Activated CD4-positive, alpha-beta memory T cell treated with anti-CD3 and anti-CD28 coated beads, Interleukin-2, amount 10 ng/mL, durations not matched to agents 7 days and 5 days (primary cell): ENCODE results near the gene NR4A3. TPM values are rescaled to one million over a fixed set of nuclear protein-coding genes. Genes with fewer than 3 reads are reported as not detected.

Experiments
- CTCF ChIA-PET: fragments of 350-600 bp; sonication (Branson Sonifier 250); formaldehyde crosslinking; loops from one replicate; lab custom pipeline; 2021; ENCODE audit warnings: antibody characterized with exemption, inconsistent platforms; lab: Charles Lee
- POLR2A ChIA-PET: fragments of 350-600 bp; sonication (Branson Sonifier 250); formaldehyde crosslinking; loops from one replicate; lab custom pipeline; 2021; ENCODE audit warnings: antibody characterized with exemption; lab: Charles Lee
- DNase-seq: peaks from one replicate; pipeline ENCODE4 v3.0.0-alpha.2; 2020
- H3K27ac Mint-ChIP-seq: one replicate; pipeline ENCODE4 v1.8.0; 2021; ENCODE audit warnings: mild to moderate bottlenecking, mixed read lengths
- H3K27me3 Mint-ChIP-seq: one replicate; pipeline ENCODE4 v1.8.0; 2021; ENCODE audit warnings: mixed read lengths
- H3K36me3 Mint-ChIP-seq: one replicate; pipeline ENCODE4 v1.8.0; 2021; ENCODE audit warnings: low read depth, mixed read lengths
- H3K4me1 Mint-ChIP-seq: one replicate; pipeline ENCODE4 v1.8.0; 2021; ENCODE audit warnings: mixed read lengths
- H3K4me3 Mint-ChIP-seq: one replicate; pipeline ENCODE4 v1.8.0; 2021; ENCODE audit warnings: mild to moderate bottlenecking, mixed read lengths
- H3K9me3 Mint-ChIP-seq: one replicate; pipeline ENCODE4 v1.8.0; 2021; ENCODE audit warnings: mixed read lengths
- total RNA-seq, 2 experiments: library from RNA; stranded (reverse); gene quantifications; one replicate each; pipeline ENCODE4 v1.2.3, GENCODE V29; 2021

NR4A3 gene
- total RNA-seq, 2 experiments from 2014 or later: 3.0 to 3.2 TPM

- ChIA-PET CTCF (interaction anchor here (1.5 kb wide), 1 partner anchor 82 kb away, joined by 5 read pairs; no protein-coding TSS in a partner anchor), POLR2A (interaction anchor here (0.7 to 2.0 kb wide), 14 partner anchors 8 to 686 kb away, joined by 3 to 17 read pairs (median 4); partner anchors contain the start of genes ALG2, NR4A3, SEC61B and TEX10)
- Mint-ChIP-seq H3K4me3 (peak overlapping the region; percentile 97), H3K36me3 (peaks cover 10% of the 10 kb centered on the region), H3K27me3 (peaks cover 13% of the 10 kb centered on the region), H3K9me3 (no peaks in the 10 kb centered on the region), H3K4me1 (peaks cover 33% of the 10 kb centered on the region), H3K27ac (peak overlapping the region; percentile 96)
- DNase-seq: no peak
These were observed 85.5 kb downstream of the NR4A3 start for GRCh38 chr9:99907208-99907532.

- H3K36me3 Mint-ChIP-seq: peaks cover 27% of the 10 kb centered on the region
- no peak overlapping the region for H3K27ac Mint-ChIP-seq
- ChIA-PET POLR2A (no interaction called here), CTCF (interaction anchor here (0.6 kb wide), 1 partner anchor 30 kb away, joined by 4 read pairs; no protein-coding TSS in a partner anchor)
- H3K4me3 Mint-ChIP-seq: no peak overlapping the region
- peaks cover 35% of the 10 kb centered on the region for H3K4me1 Mint-ChIP-seq
- no peak for DNase-seq
- no peaks in the 10 kb centered on the region for H3K9me3 Mint-ChIP-seq
- H3K27me3 Mint-ChIP-seq: no peaks in the 10 kb centered on the region
These were observed 89.9 kb downstream of the NR4A3 start for GRCh38 chr9:99911600-99911999.

Other genes starting within 250 kb of the NR4A3 start
- gene STX17, start 84.8 kb downstream of the NR4A3 start, total RNA-seq: 10 to 100 TPM; 35.8 to 37.3 TPM